ENCODE measurements around the gene CTDSPL. TPM values are rescaled to one million over a fixed set of nuclear protein-coding genes. Genes with fewer than 3 reads are reported as not detected.
A peak's percentile ranks its signal among the peaks of the same experiment; 100 is the strongest.

CTDSPL gene
- total and polyA plus RNA-seq, 2 of the 13 experiments (the other 11 are each of a cell fraction or from before 2014, with no cell fraction given) = 26.1 to 142 TPM

GRCh38 chr3:37986479-37987314 lies 125.0 kb downstream of the CTDSPL start (continued):
- TF ChIP-seq SNAPC5 (CRISPR knock-in tag; IDR thresholded peaks at IDR 0.05; ENCODE audit: borderline replicate concordance) (no peak), MTF1 (CRISPR knock-in tag; IDR thresholded peaks at IDR 0.05) (no peak), BATF2 (CRISPR knock-in tag; IDR thresholded peaks at IDR 0.05) (no peak), UBTF (CRISPR knock-in tag; IDR thresholded peaks at IDR 0.05) (no peak), TFDP1 (CRISPR knock-in tag; IDR thresholded peaks at IDR 0.05; ENCODE audit: borderline replicate concordance) (peak; percentile 8; the same call in 1 of the 2 replicates), THRA (CRISPR knock-in tag; IDR thresholded peaks at IDR 0.05; ENCODE audit: borderline replicate concordance) (no peak), CEBPB (IDR thresholded peaks at IDR 0.05; ENCODE audit: borderline replicate concordance, low read depth, low read length) (no peak), CHCHD3 (CRISPR knock-in tag; IDR thresholded peaks at IDR 0.05) (no peak), DZIP1 (CRISPR knock-in tag; IDR thresholded peaks at IDR 0.05) (no peak), ZNF652 (CRISPR knock-in tag; IDR thresholded peaks at IDR 0.05; ENCODE audit: borderline replicate concordance, low read depth) (no peak), KDM5B (CRISPR knock-in tag; IDR thresholded peaks at IDR 0.05; ENCODE audit: borderline replicate concordance) (no peak), ZNF607 (CRISPR knock-in tag; IDR thresholded peaks at IDR 0.05; ENCODE audit: borderline replicate concordance) (no peak), ZBTB49 (CRISPR knock-in tag; IDR thresholded peaks at IDR 0.05; ENCODE audit: borderline replicate concordance) (no peak), HNF4A (CRISPR knock-in tag; IDR thresholded peaks at IDR 0.05) (peak; percentile 32; the same call in 1 of the 2 replicates), ZNF615 (CRISPR knock-in tag; IDR thresholded peaks at IDR 0.05; ENCODE audit: borderline replicate concordance) (no peak), ZNF780A (CRISPR knock-in tag; IDR thresholded peaks at IDR 0.05) (0 out of 2 replicates have a peak, but pooled peaks have one; percentile 26)

Measured in HepG2 (cell line).